H1 (cell line): Measurements from ENCODE around the gene PRICKLE2. TPM values are rescaled to one million over a fixed set of nuclear protein-coding genes. Genes with fewer than 3 reads are reported as not detected.

Experiments
- CTCF ChIA-PET: fragments of 300-600 bp; sonication (Branson Sonifier 250); formaldehyde crosslinking; loops from one replicate; lab custom pipeline; 2021; ENCODE audit not compliant: partially characterized antibody; lab: Charles Lee
- POLR2A ChIA-PET: fragments of 300-600 bp; sonication (Branson Sonifier 250); formaldehyde crosslinking; loops from one replicate; lab custom pipeline; 2021; ENCODE audit warnings: inconsistent platforms; ENCODE audit not compliant: partially characterized antibody; lab: Charles Lee
- DNase-seq, 2 experiments: peaks; one replicate each; pipeline versions ENCODE4 v3.0.0 to v3.0.0-alpha.2; 2010 to 2022; ENCODE audit warnings: low spot score in 2 of 2, low read depth in 1 of 2, mixed read lengths in 1 of 2
- FAIRE-seq: peaks from 2 replicates; lab custom pipeline; 2011; peaks lifted over from hg19 to GRCh38; lab: Jason Lieb, UNC
- H2AFZ ChIP-seq: 2 replicates; pipeline ENCODE4 v1.8.1; 2012; ENCODE audit warnings: low read length, inconsistent platforms
- H2AK5ac ChIP-seq: 2 replicates; pipeline ENCODE4 v1.6.1; 2013; ENCODE audit warnings: low read depth, low read length
- H2BK120ac ChIP-seq: replicated peaks from 2 replicates; pipeline ENCODE3; 2013; ENCODE audit warnings: low read depth, low read length, inconsistent platforms
- H2BK12ac ChIP-seq: 2 replicates; pipeline ENCODE4 v1.6.1; 2013; ENCODE audit warnings: low read depth, low read length
- H2BK15ac ChIP-seq: 2 replicates; pipeline ENCODE4 v1.6.1; 2013; ENCODE audit warnings: low read length
- H2BK20ac ChIP-seq: 2 replicates; pipeline ENCODE4 v1.6.1; 2013; ENCODE audit warnings: low read length
- H2BK5ac ChIP-seq: 2 replicates; pipeline ENCODE4 v1.6.1; 2013; ENCODE audit warnings: low read depth, low read length
- H3K14ac ChIP-seq: 2 replicates; pipeline ENCODE4 v1.6.1; 2013; ENCODE audit warnings: inconsistent platforms; ENCODE audit not compliant: insufficient read length
- H3K18ac ChIP-seq: 2 replicates; pipeline ENCODE4 v1.6.1; 2013; ENCODE audit warnings: low read length; ENCODE audit errors: extremely low read depth
- H3K23ac ChIP-seq: 2 replicates; pipeline ENCODE4 v1.6.1; 2013; ENCODE audit warnings: inconsistent platforms; ENCODE audit not compliant: insufficient read length
- H3K23me2 ChIP-seq: 2 replicates; pipeline ENCODE4 v1.6.1; 2013; ENCODE audit warnings: low read depth, low read length
- H3K27ac ChIP-seq: 2 replicates; pipeline ENCODE4 v1.6.1; 2011; ENCODE audit warnings: low read depth, low read length, inconsistent platforms
- H3K27me3 ChIP-seq, 4 experiments: replicated peaks in 1 of 4; 1 replicate in 1 of 4; 2 replicates in 3 of 4; pipeline versions ENCODE4 v1.6.1 to v1.8.1; 2011 to 2013; ENCODE audit warnings: low read length in 3 of 4, mild to moderate bottlenecking in 3 of 4, inconsistent platforms in 2 of 4, mixed read lengths in 2 of 4, moderate library complexity in 1 of 4; ENCODE audit not compliant: control insufficient read depth in 3 of 4, insufficient read depth in 3 of 4; ENCODE audit errors: extremely low read depth in 1 of 4
- H3K36me3 ChIP-seq, 4 experiments: 2 replicates each; pipeline versions ENCODE4 v1.6.1 to v1.8.1; 2011 to 2013; ENCODE audit warnings: mild to moderate bottlenecking in 4 of 4, low read length in 3 of 4, moderate library complexity in 2 of 4, control low read depth in 1 of 4, inconsistent platforms in 1 of 4; ENCODE audit not compliant: insufficient read depth in 4 of 4, control insufficient read depth in 2 of 4
- H3K4ac ChIP-seq: replicated peaks from 2 replicates; pipeline ENCODE3; 2013; ENCODE audit warnings: low read length, low read depth, mixed read lengths, inconsistent platforms; ENCODE audit not compliant: insufficient read length
- H3K4me1 ChIP-seq, 4 experiments: replicated peaks in 1 of 4; 1 replicate in 1 of 4; 2 replicates in 3 of 4; pipeline versions ENCODE4 v1.6.1 to v1.8.1; 2011 to 2013; ENCODE audit warnings: low read length in 3 of 4, inconsistent platforms in 2 of 4, mixed read lengths in 1 of 4; ENCODE audit not compliant: insufficient read depth in 4 of 4, control insufficient read depth in 3 of 4
- H3K4me2 ChIP-seq, 2 experiments: 2 replicates each; pipeline versions ENCODE4 v1.6.1 to v1.8.1; 2011 to 2013; ENCODE audit warnings: low read depth in 2 of 2, low read length in 2 of 2, control low read depth in 1 of 2, inconsistent platforms in 1 of 2, mild to moderate bottlenecking in 1 of 2; ENCODE audit not compliant: insufficient read depth in 1 of 2
- H3K4me3 ChIP-seq, 4 experiments: fragments of 200-600, 300-600 bp in 1 of 4; sonication (generic), shearing (Covaris generic), sonication (Bioruptor Twin) in 1 of 4; 2 replicates each; pipeline versions ENCODE4 v1.5.1 to v1.8.1; 2011 to 2016; ENCODE audit warnings: low read length in 4 of 4, low read depth in 3 of 4, control low read depth in 2 of 4, inconsistent platforms in 2 of 4, mild to moderate bottlenecking in 2 of 4, mixed read lengths in 1 of 4, moderate library complexity in 1 of 4; ENCODE audit not compliant: insufficient read depth in 2 of 4; ENCODE audit errors: extremely low read depth in 1 of 4
- H3K56ac ChIP-seq: replicated peaks from 2 replicates; pipeline ENCODE3; 2013; ENCODE audit warnings: low read depth, mild to moderate bottlenecking, mixed read lengths, low read length, inconsistent platforms; ENCODE audit not compliant: insufficient read length
- H3K79me1 ChIP-seq: 2 replicates; pipeline ENCODE4 v1.6.1; 2013; ENCODE audit warnings: low read depth, low read length, control low read depth
- H3K79me2 ChIP-seq, 2 experiments: 2 replicates each; pipeline versions ENCODE4 v1.6.1 to v1.8.1; 2012 to 2013; ENCODE audit warnings: low read length in 2 of 2, mild to moderate bottlenecking in 2 of 2, inconsistent platforms in 1 of 2; ENCODE audit not compliant: insufficient read depth in 2 of 2, control insufficient read depth in 1 of 2
- H3K9ac ChIP-seq, 4 experiments: replicated peaks in 1 of 4; 1 replicate in 1 of 4; 2 replicates in 3 of 4; pipeline versions ENCODE4 v1.6.1 to v1.8.1; 2011 to 2013; ENCODE audit warnings: low read depth in 3 of 4, low read length in 3 of 4, control low read depth in 2 of 4, mild to moderate bottlenecking in 2 of 4, moderate library complexity in 2 of 4, inconsistent platforms in 1 of 4; ENCODE audit errors: extremely low read depth in 1 of 4
- H3K9me3 ChIP-seq, 2 experiments: 2 replicates each; pipeline versions ENCODE4 v1.6.1 to v1.8.1; 2012 to 2013; ENCODE audit warnings: mild to moderate bottlenecking in 2 of 2, moderate library complexity in 2 of 2, control low read depth in 1 of 2, inconsistent platforms in 1 of 2, low read depth in 1 of 2, low read length in 1 of 2, mixed read lengths in 1 of 2; ENCODE audit not compliant: insufficient read depth in 2 of 2
- H4K20me1 ChIP-seq, 2 experiments: replicated peaks in 1 of 2; 2 replicates each; pipeline versions ENCODE3 to v1.8.1; 2011 to 2013; ENCODE audit warnings: inconsistent platforms in 2 of 2, low read length in 2 of 2, mild to moderate bottlenecking in 1 of 2; ENCODE audit not compliant: insufficient read depth in 2 of 2, control insufficient read depth in 1 of 2
- H4K5ac ChIP-seq: 2 replicates; pipeline ENCODE4 v1.6.1; 2013; ENCODE audit warnings: low read length, low read depth, mixed read lengths, inconsistent platforms; ENCODE audit not compliant: insufficient read length
- H4K8ac ChIP-seq: 2 replicates; pipeline ENCODE4 v1.8.0; 2013; ENCODE audit warnings: mild to moderate bottlenecking, moderate library complexity, low read length, inconsistent platforms; ENCODE audit not compliant: insufficient read depth; ENCODE audit errors: extremely low read depth
- H4K91ac ChIP-seq: replicated peaks from 2 replicates; pipeline ENCODE3; 2013; ENCODE audit warnings: low read length, mixed read lengths, inconsistent platforms; ENCODE audit not compliant: insufficient read length
- ASH2L ChIP-seq: fragments of 200-600, 300-600 bp; sonication (generic); IDR thresholded peaks from one replicate; pipeline ENCODE4 v1.7.1; 2017; ENCODE audit warnings: low read length
- EGR1 ChIP-seq: IDR thresholded peaks from 2 replicates; pipeline ENCODE4 v1.6.1; 2011; ENCODE audit warnings: low read depth, low read length, borderline replicate concordance
- JUN ChIP-seq: IDR thresholded peaks from 2 replicates; pipeline ENCODE4 v1.6.1; 2011; ENCODE audit warnings: low read depth, mild to moderate bottlenecking, improper control_type of control experiment, low read length
- KDM1A ChIP-seq: fragments of 200-600, 300-600 bp; sonication (generic); IDR thresholded peaks from 2 replicates; pipeline ENCODE4 v1.7.1; 2016; ENCODE audit warnings: mild to moderate bottlenecking, low read length, borderline replicate concordance
- KDM5A ChIP-seq: fragments of 200-600 bp; IDR thresholded peaks from 2 replicates; pipeline ENCODE4 v1.7.1; 2012; ENCODE audit warnings: mild to moderate bottlenecking, low read length, inconsistent platforms, mixed read lengths
- MAFK ChIP-seq: IDR thresholded peaks from 2 replicates; pipeline ENCODE4 v1.6.1; 2012; ENCODE audit warnings: low read depth, mild to moderate bottlenecking, improper control_type of control experiment, low read length
- PHF8 ChIP-seq: fragments of 200-600 bp; sonication (generic); conservative IDR thresholded peaks from 2 replicates; pipeline ENCODE4 v1.7.1; 2012; ENCODE audit warnings: low read depth, mild to moderate bottlenecking, inconsistent platforms, low read length, moderate library complexity
- SUZ12 ChIP-seq: fragments of 200-600 bp; sonication (generic); IDR thresholded peaks from 2 replicates; pipeline ENCODE4 v1.6.1; 2012; ENCODE audit warnings: mild to moderate bottlenecking, inconsistent platforms, low read length, moderate library complexity, mixed read lengths
- TAF7 ChIP-seq: optimal IDR thresholded peaks from 2 replicates; pipeline ENCODE3; 2011; ENCODE audit warnings: low read depth, mild to moderate bottlenecking, inconsistent platforms, low read length, moderate library complexity, borderline replicate concordance
- TEAD4 ChIP-seq: IDR thresholded peaks from 2 replicates; pipeline ENCODE4 v1.6.1; 2012; ENCODE audit warnings: low read depth, low read length, inconsistent platforms, mixed read lengths
- YY1 ChIP-seq: IDR thresholded peaks from 2 replicates; pipeline ENCODE4 v1.6.1; 2011; ENCODE audit warnings: low read depth, mild to moderate bottlenecking, low read length
- WGBS, 2 experiments: shearing (Covaris generic) in 1 of 2; methylation state at CpG; one replicate each; pipeline versions ENCODE4 v1.1.6 to v1.1.7; 2013 to 2015; ENCODE audit warnings: low lambda C conversion rate in 2 of 2, mixed read lengths in 2 of 2, inconsistent platforms in 1 of 2, low coverage in 1 of 2, missing lambda C conversion rate in 1 of 2; ENCODE audit not compliant: insufficient replicate concordance in 2 of 2, insufficient coverage in 1 of 2, insufficient read length in 1 of 2; ENCODE audit errors: extremely low coverage in 1 of 2, missing lambda C conversion rate in 1 of 2; 5-methylcytosine and 5-hydroxymethylcytosine counted together
- polyA plus RNA-seq, 7 experiments: library from polyadenylated mRNA; depleted of rRNA in 3 of 7; stranded (reverse) in 5 of 7; unstranded in 2 of 7; fragments of >200 nt in 5 of 7; fragments of 200-250 nt in 2 of 7; gene quantifications; 1 replicate in 5 of 7; 2 replicates in 1 of 7; 4 replicates in 1 of 7; pipeline versions ENCODE4 v1.2.1 to v1.2.3, GENCODE V29; 2011 to 2013; ENCODE audit warnings: missing spikeins in 2 of 7, mixed read lengths in 2 of 7
- total RNA-seq: library from RNA; stranded (reverse); fragmentation: NEBNext Ultra II Directional; extraction: Animal tissue kit (Norgen Biotek cat#: 25700); gene quantifications from 2 replicates; pipeline ENCODE4 v1.2.1, GENCODE V29; 2021

The PRICKLE2 gene
- total and polyA plus RNA-seq, 2 of the 8 experiments (the other 6 are each of a cell fraction or from before 2014, with no cell fraction given) = 2.9 to 8.0 TPM

DNA sequence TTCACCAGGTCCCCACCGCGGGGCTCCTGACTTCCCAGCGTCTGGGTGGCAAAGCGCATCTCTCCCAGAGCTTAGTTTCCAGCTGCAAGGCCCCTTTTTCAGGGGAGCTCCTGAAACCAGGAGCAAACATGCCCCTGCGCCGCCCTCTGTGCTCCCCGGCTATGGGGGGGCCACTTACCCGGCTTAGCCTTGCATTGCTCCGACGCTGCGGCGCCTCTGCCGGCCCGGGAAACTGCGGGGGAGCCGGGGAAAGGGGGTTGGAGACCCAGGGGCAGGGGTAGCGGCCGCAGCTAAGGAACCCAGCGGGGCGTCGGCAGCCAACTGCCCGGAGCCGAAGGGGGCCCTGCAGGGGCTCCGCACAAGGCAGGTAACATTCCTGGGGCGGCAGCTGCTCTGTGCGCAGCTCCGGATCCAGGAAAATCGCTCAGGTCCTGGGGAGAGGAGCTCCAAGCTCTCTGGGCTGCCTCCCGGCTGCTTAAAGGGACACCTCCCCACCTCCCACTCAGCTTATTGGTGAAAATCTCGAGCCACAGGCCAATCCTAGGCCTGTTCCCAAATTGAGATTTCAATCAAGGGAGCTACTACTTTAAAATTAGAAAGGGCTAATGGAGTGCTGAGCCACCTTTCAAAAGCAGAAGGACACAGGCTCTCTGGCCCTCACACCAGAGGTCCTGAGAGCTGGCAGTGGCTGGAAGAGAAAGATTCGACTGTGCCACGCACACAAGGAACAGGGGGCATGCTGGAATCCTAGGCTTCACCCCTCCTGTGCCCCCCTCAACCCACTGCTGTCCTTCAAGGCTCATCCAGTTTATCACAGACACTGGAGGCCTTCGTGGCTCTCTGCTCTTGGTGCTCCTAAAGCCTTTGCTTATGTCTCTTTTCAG is 42.7 kb upstream of the PRICKLE2 start:
- H2BK12ac ChIP-seq = peak overlapping the region; percentile 69; the same call in 1 of the 2 replicates
- H3K14ac ChIP-seq = no peak overlapping the region
- peak overlapping the region; percentile 62 for H2BK5ac ChIP-seq
- no peak overlapping the region for H3K56ac ChIP-seq
- peak overlapping the region; percentile 93; the same call in 1 of the 2 replicates for H2BK20ac ChIP-seq
- no peaks in the 10 kb centered on the region for H3K79me2 ChIP-seq
- peak overlapping the region in 3 of 4 experiments; percentile 9 to 57 (median 23); a peak in 2 of 7 replicates for H3K9ac ChIP-seq
- no peak overlapping the region for H2BK120ac ChIP-seq
- peak overlapping the region; percentile 71 to 80 for H3K4me2 ChIP-seq
- peaks cover 0 to 3% of the 10 kb centered on the region in 2 experiments; a peak in 1 of 4 replicates for H3K9me3 ChIP-seq
- H2AFZ ChIP-seq = peak overlapping the region; percentile 37; the same call in 1 of the 2 replicates
- no peak overlapping the region for H2AK5ac ChIP-seq
- no peaks in the 10 kb centered on the region for H3K27me3 ChIP-seq
- DNase-seq (peak; percentile 51 to 77), FAIRE-seq (no peak)
- no peak overlapping the region for H4K5ac ChIP-seq
- peak overlapping the region; percentile 57 to 70 (median 68) for H3K4me3 ChIP-seq
- H3K27ac ChIP-seq = no peak overlapping the region
- H3K18ac ChIP-seq = peak overlapping the region; percentile 39; the same call in 1 of the 2 replicates
- POLR2A ChIA-PET = interaction anchor here (0.6 to 1.3 kb wide), 5 partner anchors 9 to 83 kb away, joined by 3 read pairs; no protein-coding TSS in a partner anchor
- no peak overlapping the region for H3K4ac ChIP-seq
- no peak overlapping the region for H4K91ac ChIP-seq
- no peak overlapping the region for H3K23ac ChIP-seq
- H3K36me3 ChIP-seq = no peaks in the 10 kb centered on the region
- H3K23me2 ChIP-seq = no peaks in the 10 kb centered on the region
- peak overlapping the region; percentile 45; the same call in 1 of the 2 replicates for H4K8ac ChIP-seq
- CTCF ChIA-PET = interaction anchor here (1.1 to 4.0 kb wide), 9 partner anchors 15 to 217 kb away, joined by 3 to 20 read pairs (median 7); partner anchors contain the start of gene PRICKLE2
- no peaks in the 10 kb centered on the region for H3K79me1 ChIP-seq
- H3K4me1 ChIP-seq = peaks cover 0 to 18% (median 9%) of the 10 kb centered on the region in 4 experiments; a peak in 4 of 7 replicates
- WGBS, 2 experiments = 7% methylated on average over 32 of the region's 33 CpGs; no CpG with 5 or more reads in 1 of the 2 experiments
- no peaks in the 10 kb centered on the region for H4K20me1 ChIP-seq
- H2BK15ac ChIP-seq = no peak overlapping the region
- TF ChIP-seq EGR1 (no peak), KDM1A (0 out of 2 replicates have a peak, but pooled peaks have one; percentile 14), KDM5A (no peak), TEAD4 (peak; percentile 84), SUZ12 (0 out of 2 replicates have a peak, but pooled peaks have one; percentile 8), PHF8 (peak; percentile 51; the same call in 1 of the 2 replicates), ASH2L (peak; percentile 88), MAFK (no peak), TAF7 (no peak), YY1 (no peak), JUN (no peak)
